Adrenal gland (tissue), 5 donors: ENCODE measurements around the gene AGER.

Experiments used
- POLR2A ChIP-seq, 2 donors: fragments of 450-650 bp; IDR thresholded peaks; one replicate each; pipeline ENCODE4 v1.6.1; 2017; ENCODE audit warnings: antibody characterized with exemption in 2 of 2, mild to moderate bottlenecking in 2 of 2, moderate library complexity in 1 of 2
- TF ChIP-seq, protein P1 (sequence below), 6 experiments: fragments of 450-650 bp in 4 of 6; fragments of 200-600 bp in 2 of 6; sonication (generic) in 1 of 6; IDR thresholded peaks; 1 replicate in 5 of 6; 2 replicates in 1 of 6; pipeline versions ENCODE4 v1.5.1 to v1.8.0; 2016 to 2021; ENCODE audit warnings: antibody characterized with exemption in 6 of 6, mild to moderate bottlenecking in 2 of 6, moderate library complexity in 1 of 6
- donor health status: DM: no; HTN: no; CAD: no.

DNA sequence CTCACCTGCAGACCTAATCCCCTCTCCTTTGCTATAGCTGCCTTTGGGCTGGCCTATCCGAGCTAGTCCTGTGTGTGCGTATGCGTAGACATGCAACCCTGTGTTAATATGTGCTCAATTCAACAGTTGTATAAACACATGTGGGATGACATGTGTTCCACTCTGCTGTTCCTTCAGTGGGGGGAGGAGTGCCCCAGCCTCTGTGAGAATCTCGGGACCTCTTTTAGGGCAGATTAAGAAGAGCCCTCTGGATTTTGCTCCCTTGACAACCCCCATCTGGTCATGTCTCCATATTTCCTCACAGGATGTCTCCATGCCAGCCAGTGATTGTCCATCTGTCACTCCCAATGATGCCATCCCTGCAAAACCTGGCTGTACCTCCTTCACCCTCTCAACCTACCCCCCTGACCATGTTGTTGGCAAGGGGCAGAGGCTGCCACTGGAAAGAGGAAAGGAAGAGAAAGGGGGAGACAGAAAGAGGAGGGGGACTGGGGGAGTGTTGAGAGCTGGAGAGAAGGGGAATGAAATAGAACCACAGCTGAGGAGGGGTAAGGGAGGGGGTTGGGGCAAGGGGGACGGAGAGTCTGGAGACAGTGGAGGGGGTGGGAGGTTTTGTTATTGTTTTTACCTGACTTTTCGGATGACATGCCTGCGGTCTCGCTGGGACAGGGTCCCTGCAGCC lies 32.7 kb downstream of the AGER start:
- no peak for TF ChIP-seq POLR2A (IDR thresholded peaks at IDR 0.05)
- TF ChIP-seq, protein P1, sequence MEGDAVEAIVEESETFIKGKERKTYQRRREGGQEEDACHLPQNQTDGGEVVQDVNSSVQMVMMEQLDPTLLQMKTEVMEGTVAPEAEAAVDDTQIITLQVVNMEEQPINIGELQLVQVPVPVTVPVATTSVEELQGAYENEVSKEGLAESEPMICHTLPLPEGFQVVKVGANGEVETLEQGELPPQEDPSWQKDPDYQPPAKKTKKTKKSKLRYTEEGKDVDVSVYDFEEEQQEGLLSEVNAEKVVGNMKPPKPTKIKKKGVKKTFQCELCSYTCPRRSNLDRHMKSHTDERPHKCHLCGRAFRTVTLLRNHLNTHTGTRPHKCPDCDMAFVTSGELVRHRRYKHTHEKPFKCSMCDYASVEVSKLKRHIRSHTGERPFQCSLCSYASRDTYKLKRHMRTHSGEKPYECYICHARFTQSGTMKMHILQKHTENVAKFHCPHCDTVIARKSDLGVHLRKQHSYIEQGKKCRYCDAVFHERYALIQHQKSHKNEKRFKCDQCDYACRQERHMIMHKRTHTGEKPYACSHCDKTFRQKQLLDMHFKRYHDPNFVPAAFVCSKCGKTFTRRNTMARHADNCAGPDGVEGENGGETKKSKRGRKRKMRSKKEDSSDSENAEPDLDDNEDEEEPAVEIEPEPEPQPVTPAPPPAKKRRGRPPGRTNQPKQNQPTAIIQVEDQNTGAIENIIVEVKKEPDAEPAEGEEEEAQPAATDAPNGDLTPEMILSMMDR (IDR thresholded peaks at IDR 0.05), result no peak
